GM18858 (cell line): ENCODE data around the gene APLP2.

ENCODE experiments used
- ATAC-seq: cut with Tn5 transposase; IDR thresholded peaks from one replicate; pipeline ENCODE4 v1.9.1; 2021; ENCODE audit not compliant: unreplicated experiment

The APLP2 gene

DNA sequence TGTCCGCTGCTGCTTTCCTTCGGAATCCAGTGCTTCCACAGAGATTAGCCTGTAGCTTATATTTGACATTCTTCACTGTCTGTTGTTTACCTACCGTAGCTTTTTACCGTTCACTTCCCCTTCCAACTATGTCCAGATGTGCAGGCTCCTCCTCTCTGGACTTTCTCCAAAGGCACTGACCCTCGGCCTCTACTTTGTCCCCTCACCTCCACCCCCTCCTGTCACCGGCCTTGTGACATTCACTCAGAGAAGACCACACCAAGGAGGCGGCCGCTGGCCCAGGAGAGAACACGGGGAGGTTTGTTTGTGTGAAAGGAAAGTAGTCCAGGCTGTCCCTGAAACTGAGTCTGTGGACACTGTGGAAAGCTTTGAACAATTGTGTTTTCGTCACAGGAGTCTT, 74.4 kb downstream of the APLP2 start:
- no peak for ATAC-seq

DNA sequence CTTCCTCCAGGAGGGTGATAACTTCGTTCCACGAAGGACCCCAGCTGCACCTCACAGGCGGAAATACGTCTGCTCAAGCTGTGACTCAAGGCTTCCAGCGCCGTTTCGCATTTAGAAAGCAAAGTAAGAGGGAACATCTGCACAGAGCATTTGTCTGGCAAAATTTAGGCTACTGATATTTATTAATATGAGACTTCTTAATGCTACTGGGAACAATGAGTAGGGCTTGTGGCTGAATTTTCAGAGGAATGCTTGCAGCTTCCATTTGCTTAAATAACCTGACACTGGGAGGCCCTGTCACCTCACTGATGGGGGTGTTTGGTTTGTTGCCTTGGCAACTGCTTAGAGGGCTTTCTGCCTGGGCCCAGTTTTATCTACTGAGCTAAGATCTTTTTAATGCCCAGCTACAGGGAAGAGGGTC, 75.2 kb downstream of the APLP2 start:
- no peak for ATAC-seq

DNA sequence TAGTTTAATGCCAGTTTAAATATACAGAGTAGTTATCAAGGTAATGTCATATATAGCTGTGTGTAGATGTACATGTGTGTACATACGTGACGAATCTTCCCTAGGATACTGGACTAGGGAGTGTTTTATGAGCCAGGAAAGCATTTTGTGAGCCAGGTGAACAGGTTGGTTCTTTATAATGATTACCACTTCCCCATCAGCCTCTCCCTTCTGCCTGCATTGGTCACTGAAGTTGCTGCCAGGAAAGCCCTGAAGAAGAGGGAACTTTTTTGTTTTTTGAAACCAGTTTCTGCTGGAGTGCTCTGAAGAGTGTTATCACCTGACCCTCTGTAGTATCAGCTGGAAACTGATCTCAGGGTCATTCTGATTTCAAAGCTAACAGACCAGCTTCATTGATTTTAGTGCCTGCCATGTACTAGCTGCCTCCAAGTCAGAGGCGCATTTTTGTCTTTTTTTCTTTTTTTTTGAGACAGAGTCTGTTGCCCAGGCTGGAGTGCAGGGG, 75.7 kb downstream of the APLP2 start:
- no peak for ATAC-seq

DNA sequence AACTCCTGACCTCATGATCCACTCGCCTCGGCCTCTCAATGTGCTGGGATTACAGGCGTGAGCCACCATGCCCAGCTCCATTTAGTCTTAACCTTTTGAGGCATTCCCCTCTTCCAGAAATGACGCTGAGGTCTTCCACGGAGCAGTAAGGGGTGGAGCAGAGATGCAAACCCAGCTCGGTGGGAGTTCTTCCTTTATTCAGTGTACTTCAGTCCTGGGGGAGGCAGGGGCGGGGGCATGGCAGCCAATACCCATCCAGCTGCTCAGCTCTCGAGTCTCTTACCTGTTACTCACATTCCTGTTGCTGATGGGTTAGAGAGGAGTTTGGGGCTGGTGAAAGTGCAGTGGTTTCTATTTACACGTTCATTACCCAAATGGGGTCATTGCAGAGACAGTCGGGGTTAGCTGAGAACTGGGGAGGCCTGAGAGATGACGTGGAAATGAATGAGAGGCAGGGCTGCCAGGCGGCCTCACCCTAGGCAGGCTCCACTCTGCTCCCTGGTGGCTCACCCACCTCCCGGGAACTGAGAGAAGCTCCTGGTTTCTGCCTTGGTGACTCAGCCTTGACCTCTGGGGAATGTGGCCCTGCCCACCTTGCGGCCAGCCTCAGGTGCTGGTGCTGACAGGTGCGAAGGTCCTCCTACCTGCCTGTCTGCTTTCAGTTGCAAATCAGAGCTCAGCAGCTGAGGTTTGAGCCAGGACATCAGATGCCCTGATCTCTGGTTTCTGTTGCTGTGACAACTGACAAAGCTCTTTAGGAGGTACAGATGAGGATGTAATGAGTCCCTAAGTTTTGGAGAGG, 76.5 kb downstream of the APLP2 start:
- ATAC-seq = no peak

DNA sequence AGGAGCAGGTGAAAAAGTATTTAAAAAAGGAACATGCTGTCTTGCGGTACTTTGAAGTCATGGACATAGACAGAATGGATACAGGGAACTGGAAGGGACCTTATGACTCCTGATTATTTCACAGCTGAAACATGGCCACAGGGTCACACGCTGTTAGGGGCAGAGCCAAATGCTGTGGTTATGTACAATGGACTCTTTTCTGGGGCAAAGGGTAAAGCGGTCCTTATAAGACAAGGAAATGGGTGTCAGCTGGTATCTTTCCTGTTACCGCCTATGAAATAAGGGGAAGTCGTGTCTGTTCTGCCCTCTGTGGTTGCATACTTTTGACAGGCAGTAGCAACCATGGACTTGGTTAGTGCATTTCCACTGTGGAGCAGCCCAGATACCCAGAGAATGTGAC, 77.1 kb downstream of the APLP2 start:
- ATAC-seq = no peak

DNA sequence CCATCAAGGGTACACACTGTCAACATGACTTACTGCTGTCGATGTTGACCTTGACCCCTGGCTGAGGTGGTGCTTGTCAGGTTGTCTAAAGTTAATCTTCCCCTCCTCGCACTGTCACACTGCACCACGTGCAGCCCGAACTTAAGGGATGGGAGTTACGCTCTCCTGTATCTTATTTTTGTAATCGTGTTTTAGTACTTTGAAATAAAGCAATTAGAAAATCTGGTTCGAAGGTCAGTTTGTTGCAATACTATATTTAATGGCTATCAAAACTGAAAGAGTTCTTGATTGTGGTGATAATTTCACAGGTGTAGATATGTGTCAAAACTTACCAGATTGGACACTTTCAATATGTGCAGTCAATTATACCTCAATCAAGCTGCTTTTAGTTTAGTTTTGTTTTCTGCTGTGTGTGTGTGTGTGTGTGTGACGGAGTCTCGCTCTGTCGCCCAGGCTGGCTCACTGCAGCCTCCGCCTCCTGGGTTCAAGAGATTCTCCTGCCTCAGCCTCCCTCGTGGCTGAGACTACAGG, 79.2 kb downstream of the APLP2 start:
- ATAC-seq = no peak

DNA sequence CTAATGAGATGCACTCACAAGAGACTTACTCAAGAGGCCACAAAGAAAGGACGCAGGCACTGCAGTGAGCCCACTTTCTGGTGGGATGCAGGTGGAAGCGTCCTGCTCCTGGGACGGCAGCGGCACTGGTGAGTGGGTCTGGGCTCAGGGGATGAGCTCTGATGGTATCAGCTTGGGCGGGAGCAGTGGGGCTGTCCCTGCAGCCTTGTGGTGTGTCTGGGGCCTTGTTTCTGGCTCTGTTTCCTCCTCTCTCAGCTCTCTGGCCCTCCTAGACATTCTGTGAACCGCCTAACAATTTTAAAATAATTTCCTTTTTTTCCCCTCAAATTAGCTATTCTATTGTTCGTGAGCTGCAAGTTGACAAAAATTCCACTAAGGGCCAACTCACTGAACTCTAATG, 81.1 kb downstream of the APLP2 start:
- no peak for ATAC-seq

DNA sequence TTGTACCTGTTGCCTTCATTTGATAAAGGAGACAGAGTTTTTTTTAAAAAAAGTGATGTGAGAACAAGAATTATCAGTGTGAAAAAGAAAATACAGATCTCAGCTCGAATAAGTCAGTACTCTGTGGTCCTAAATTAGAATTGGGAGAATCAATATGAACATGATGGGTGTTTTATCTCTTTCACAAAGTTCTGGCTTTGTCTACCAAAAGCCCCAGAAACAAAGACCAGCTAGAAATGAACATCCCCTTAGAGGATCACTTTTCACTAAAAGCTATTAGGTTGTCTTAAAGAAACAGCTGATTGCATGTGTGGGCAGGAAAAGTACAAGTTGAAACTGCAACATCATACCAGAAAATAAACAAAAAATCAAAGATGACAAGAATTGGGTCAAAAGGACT, 81.5 kb downstream of the APLP2 start:
- ATAC-seq = no peak

DNA sequence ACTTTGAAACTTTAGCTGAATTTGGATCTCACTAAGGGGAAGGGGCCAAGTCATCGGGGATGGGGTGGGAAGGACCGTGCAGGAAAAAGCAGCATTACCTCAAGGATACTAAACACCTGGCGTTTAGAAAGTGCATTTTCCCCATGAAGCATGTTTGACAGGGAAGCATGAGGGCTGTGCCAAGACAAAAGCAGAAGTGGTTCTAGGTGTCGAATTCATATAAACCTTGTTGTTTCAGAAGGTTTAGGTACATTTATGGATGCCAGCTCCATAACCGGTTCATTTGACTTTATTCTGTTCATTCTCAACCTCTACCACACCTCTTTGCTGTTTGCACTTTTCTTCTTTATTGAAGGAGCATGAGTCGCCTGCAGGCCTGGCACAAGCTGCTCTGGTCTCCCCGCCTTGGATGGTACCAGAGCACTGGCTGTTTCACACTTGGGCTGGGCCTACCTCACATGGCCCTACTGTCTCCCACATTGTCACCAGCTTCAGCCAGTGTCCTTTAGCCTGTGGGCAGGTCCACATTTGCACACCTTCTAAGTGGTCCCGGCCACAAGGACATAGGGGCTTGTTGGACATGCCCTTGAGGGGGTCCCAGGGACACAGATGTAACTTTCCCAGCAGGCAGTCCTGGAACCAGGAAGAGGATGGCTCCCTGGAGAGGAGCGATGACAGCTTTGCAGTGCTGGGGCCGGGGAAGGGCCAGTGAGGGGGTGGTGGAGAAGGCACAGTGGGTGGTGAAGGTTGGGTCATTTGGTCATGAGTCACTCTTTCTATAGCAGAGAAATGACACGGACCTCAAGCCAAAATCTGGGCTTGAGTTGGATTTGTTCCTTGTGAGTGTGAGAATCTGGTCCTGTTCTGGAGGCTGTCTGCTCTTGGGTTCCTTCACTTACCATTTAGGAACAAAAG, 86.7 kb downstream of the APLP2 start:
- no peak for ATAC-seq

DNA sequence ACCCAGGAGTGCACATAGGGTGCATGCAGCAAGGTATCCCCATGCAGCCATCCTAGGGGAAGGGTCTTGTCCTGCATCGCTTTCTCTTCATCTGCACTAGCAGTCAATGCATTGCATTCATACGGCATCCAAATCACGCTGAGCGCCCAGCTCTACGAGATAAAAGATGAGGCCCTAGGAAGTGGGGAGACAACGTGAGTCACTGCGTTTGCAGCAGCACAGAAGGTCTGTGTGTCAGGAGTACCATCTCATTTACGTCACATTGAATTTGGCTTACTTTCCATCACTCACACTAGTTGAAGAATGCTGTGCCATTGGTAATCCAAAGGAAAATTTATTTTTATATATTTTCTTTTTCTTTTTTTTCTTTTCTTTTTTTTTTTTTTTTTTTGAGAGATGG, 87.4 kb downstream of the APLP2 start:
- no peak for ATAC-seq

DNA sequence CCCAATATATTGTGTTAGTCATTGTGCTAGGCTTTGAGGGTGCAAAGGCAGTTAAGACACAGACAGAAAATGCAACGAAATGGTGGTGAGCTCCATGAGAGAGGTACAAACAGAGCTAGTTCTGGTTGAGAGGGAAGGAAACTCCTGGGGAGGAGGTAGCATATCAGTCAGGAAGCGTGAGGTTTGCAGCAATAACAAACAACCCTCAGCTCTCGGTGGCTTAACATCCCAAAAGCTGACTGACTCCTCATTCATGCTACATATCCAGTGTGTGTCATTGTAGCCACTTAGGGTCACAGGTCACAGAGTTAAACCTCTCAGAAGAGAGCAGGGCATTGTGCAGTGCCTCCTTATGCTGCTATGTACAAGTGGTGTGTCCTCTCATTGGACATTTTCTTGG, 88.1 kb downstream of the APLP2 start:
- no peak for ATAC-seq

DNA sequence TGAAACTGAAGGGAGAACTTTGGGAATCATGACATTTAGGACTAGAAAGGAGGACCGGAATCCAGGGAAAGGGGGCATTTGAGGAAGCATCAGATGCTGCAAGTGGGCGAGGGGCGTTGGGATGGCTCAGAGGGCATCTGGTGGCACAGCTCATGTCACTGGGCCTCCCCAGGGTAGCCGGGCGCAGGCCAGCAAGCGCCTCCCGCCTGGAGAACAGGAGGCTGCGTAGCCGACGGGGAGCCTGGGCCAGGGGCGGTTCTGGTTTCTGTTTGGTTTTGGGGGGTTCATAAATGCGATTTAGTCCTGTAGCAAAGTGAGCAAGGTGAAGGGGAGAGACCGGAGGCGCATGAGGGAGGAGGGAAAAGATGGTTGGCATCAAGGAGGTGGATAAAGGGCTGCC, 89.4 kb downstream of the APLP2 start:
- no peak for ATAC-seq

DNA sequence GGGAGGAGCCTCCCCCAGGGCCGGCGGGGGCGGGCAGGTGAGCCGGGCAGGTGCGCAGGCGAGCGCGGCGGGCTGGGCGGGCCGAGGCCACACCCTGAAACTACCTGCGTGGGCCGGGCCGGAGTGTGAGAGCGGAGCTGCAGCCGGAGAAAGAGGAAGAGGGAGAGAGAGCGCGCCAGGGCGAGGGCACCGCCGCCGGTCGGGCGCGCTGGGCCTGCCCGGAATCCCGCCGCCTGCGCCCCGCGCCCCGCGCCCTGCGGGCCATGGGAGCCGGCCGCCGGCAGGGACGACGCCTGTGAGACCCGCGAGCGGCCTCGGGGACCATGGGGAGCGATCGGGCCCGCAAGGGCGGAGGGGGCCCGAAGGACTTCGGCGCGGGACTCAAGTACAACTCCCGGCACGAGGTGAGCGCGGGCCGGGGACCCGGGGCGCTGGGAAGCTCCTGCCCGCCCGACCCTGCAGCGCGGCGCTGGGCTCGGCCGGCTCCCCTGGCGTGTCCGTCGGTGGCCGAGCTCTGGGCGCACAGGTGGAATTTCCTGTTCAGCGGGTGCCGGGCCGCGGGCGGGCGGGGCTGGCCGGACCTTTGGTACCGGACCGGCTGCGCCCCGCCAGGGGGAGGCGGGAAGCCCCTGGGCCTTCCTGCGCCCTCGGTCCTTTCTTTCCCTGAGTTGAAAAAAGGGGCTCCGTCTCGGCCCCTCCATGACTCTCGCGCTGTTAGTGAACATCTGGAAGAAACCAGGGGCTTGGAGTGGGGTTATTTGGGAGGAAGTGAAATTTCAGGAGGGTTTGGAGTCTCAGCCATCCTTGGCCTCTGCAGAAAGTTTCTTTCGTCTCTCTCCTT, 90.2 kb downstream of the APLP2 start, which contains the start of gene ST14:
Gene ST14 (plus strand): TSS at position 126 of the 841 bp plus-strand sequence. CDS start 198 bp downstream, at position 324.
- ATAC-seq = no peak

DNA sequence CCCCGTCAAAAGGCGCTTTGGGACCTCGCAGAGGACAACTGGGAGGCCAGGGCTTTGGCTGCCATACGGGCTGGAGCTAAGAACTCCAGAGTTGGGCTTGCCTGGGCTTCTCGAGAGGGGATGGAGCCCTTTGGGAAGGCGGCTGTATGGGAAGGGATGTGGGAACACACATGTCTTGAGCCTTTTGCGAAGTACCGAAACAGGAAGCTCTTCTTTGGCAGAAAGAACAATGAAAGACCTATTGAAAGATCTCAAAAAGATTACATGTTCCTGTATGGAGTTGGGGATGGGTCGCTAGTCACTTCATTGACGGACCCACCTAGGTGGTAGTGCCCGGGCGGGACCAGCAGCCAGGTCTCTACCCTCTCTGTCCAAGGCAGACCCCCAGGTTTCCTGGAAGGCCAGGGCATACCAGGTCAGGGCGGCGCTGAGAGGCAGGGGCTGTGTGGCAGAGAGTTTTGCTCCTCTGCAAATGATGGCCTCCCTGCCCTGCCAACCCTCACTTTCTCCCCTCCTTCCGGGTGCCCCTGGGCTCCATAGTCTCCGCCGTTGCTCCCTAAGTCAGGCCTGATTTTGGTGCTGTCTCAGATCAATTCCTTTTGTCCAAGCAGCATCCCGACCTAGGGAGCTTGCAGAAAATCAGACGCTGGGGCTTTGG, 90.9 kb downstream of the APLP2 start:
- no peak for ATAC-seq

DNA sequence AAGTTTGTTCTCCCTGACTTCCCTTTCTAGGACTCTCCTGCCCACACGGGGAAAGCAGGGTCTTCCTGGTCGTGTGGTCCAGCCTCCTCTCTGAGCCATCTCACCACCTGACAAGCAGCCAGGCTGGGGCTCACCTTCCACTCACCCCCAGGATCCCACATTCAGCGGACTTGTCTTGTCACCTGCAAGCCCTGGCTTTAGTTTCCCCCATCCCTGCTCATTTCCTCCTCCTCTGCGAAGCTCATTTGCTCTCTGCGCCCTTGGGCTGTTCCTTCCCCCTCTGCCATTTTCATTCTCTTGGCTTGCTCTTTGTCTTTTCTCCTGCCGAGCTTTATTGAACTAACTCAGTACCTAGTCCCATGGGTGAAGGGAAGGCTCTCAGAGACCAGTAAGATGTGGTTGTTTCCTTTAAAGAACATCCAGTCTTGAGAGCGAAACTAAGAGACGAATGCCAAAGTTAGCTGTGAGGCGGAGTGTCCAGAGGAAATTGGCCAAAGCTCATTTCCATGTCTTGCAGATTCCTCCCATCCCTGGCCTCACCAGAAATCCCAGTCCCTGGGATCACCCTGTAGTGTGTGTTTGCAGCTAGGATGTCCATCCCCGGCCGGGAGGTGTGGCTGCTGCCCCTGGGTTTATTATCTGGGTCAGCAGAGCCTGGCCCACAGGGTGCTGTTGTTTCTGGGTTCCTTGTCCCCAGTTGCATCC, 91.9 kb downstream of the APLP2 start:
- ATAC-seq = no peak

DNA sequence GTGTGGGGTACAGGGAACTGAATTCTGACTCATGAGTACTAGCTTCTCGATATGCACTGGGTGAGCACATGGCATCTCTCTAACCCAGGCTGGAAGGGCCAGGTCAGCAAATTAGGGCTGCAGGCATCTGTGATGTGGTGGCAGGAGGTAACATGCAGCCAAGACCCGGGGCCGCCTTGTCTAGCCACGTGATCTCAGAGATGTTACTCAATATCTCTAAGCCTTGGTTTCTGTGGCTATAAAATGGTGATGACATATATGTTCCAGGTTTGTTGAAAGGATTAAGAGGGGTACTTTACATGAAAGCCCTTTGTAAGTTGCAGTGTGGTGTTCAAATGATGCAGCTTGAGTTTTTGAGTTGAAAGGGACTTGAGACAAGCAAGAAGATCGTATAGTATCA, 93.0 kb downstream of the APLP2 start:
- no peak for ATAC-seq

DNA sequence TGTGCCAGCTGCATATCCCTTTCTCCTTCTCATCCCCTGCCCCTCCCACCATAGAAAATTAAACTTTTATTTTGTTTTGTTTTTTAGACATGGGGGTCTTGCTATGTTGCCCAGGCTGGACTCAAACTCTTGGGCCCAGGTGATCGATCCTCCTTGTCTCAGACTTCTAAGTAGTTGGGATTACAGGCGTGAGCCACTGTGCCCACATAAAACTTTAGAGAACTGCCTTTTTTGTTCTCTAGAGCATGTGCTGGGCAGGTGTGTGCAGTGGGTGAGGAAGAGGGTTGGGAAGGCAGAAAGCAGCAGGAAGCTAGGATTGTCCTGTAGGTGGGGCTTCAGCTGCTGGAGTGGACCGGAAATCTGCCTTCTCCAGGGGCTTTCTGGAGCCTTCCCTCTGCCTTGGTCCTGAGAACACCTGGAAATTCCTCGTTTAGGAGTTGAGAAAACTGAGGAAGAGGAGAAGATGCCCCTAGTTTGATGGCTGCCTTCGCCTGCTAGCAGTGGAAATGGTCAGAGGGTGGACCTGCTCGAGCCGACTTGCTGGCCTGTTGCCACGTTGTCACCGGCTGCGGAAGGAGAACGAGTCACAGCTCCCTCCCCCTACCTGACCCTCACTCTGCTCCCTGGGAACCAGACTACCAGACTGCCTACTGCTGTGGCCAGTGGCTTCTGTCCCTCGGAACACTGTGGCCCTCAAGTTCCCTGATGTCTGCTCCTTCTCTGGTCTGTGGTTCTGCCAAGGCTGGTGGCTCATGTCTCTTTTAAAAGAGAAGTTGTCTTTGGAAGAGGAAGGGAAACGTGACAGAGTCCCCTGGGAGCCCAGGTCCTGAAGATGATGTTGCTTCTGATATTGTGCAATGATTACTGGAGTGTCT, 93.9 kb downstream of the APLP2 start:
- no peak for ATAC-seq

DNA sequence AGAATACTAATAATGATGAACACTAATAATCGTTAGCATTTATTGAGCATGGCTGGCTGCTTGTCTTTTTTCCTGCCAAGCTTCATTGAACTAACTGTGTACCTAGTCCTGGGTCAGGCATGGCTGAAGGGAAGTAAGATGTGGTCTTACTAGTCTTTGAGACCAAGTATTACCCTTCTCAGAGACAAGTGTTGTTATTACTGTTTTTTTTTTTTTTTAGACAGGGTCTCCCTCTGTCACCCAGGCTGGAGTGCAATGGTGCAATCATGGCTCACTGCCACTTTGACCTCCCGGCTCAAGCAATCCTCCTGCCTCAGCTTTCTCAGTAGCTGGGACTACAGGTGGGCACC, 94.5 kb downstream of the APLP2 start:
- ATAC-seq = no peak
